Activated CD4-positive, alpha-beta memory T cell treated with anti-CD3 and anti-CD28 coated beads, Interleukin-2, amount 10 ng/mL, durations not matched to agents 7 days and 5 days (primary cell): Measurements from ENCODE around the gene PSMB9. TPM values are rescaled to one million over a fixed set of nuclear protein-coding genes. Genes with fewer than 3 reads are reported as not detected.

Experiments
- CTCF ChIA-PET: fragments of 350-600 bp; sonication (Branson Sonifier 250); formaldehyde crosslinking; loops from one replicate; lab custom pipeline; 2021; ENCODE audit warnings: antibody characterized with exemption, inconsistent platforms; lab: Charles Lee
- POLR2A ChIA-PET: fragments of 350-600 bp; sonication (Branson Sonifier 250); formaldehyde crosslinking; loops from one replicate; lab custom pipeline; 2021; ENCODE audit warnings: antibody characterized with exemption; lab: Charles Lee
- DNase-seq: peaks from one replicate; pipeline ENCODE4 v3.0.0-alpha.2; 2020
- H3K27ac Mint-ChIP-seq: one replicate; pipeline ENCODE4 v1.8.0; 2021; ENCODE audit warnings: mild to moderate bottlenecking, mixed read lengths
- H3K27me3 Mint-ChIP-seq: one replicate; pipeline ENCODE4 v1.8.0; 2021; ENCODE audit warnings: mixed read lengths
- H3K36me3 Mint-ChIP-seq: one replicate; pipeline ENCODE4 v1.8.0; 2021; ENCODE audit warnings: low read depth, mixed read lengths
- H3K4me1 Mint-ChIP-seq: one replicate; pipeline ENCODE4 v1.8.0; 2021; ENCODE audit warnings: mixed read lengths
- H3K4me3 Mint-ChIP-seq: one replicate; pipeline ENCODE4 v1.8.0; 2021; ENCODE audit warnings: mild to moderate bottlenecking, mixed read lengths
- H3K9me3 Mint-ChIP-seq: one replicate; pipeline ENCODE4 v1.8.0; 2021; ENCODE audit warnings: mixed read lengths
- total RNA-seq, 2 experiments: library from RNA; stranded (reverse); gene quantifications; one replicate each; pipeline ENCODE4 v1.2.3, GENCODE V29; 2021

Gene PSMB9
- total RNA-seq, 2 experiments from 2014 or later: 368 to 372 TPM

- H3K27ac Mint-ChIP-seq: peak overlapping the region; percentile 99
- no peaks in the 10 kb centered on the region for H3K9me3 Mint-ChIP-seq
- H3K4me3 Mint-ChIP-seq: peak overlapping the region; percentile 100
- ChIA-PET CTCF (interaction anchor here (1.0 to 3.3 kb wide), 4 partner anchors 9 to 133 kb away, joined by 3 to 29 read pairs (median 7); partner anchors contain the start of gene TAP2), POLR2A (interaction anchor here (0.6 to 3.7 kb wide), 6 partner anchors 8 to 651 kb away, joined by 3 to 80 read pairs (median 4); partner anchors contain the start of genes BRD2 and TAP2)
- DNase-seq: no peak
- peaks cover 60% of the 10 kb centered on the region for H3K4me1 Mint-ChIP-seq
- peaks cover 91% of the 10 kb centered on the region for H3K36me3 Mint-ChIP-seq
- H3K27me3 Mint-ChIP-seq: no peaks in the 10 kb centered on the region
These were observed 3.0 kb upstream of the PSMB9 start for GRCh38 chr6:32851025-32851424.

- peak overlapping the region; percentile 99 for H3K27ac Mint-ChIP-seq
- H3K4me1 Mint-ChIP-seq: peaks cover 60% of the 10 kb centered on the region
- H3K36me3 Mint-ChIP-seq: peaks cover 91% of the 10 kb centered on the region
- CTCF ChIA-PET: interaction anchor here (1.2 to 9.6 kb wide), 8 partner anchors 12 to 119 kb away, joined by 3 to 337 read pairs (median 20); partner anchors contain the start of genes HLA-DMA and TAP2
- no peaks in the 10 kb centered on the region for H3K27me3 Mint-ChIP-seq
- POLR2A ChIA-PET: interaction anchor here (0.7 to 9.4 kb wide), 14 partner anchors 12 to 724 kb away, joined by 3 to 1055 read pairs (median 4); partner anchors contain the start of genes ATF6B, BRD2, GPSM3 and HLA-DMB
- H3K9me3 Mint-ChIP-seq: no peaks in the 10 kb centered on the region
- DNase-seq: peak; percentile 52
- peak overlapping the region; percentile 100 for H3K4me3 Mint-ChIP-seq
These were observed 1.8 kb upstream of the PSMB9 start for GRCh38 chr6:32852018-32852843.

GRCh38 chr6:32852844-32853540 lies 1.0 kb upstream of the PSMB9 start:
- peaks cover 60% of the 10 kb centered on the region for H3K4me1 Mint-ChIP-seq
- H3K27me3 Mint-ChIP-seq: no peaks in the 10 kb centered on the region
- peak overlapping the region; percentile 100 for H3K4me3 Mint-ChIP-seq
- H3K27ac Mint-ChIP-seq: peak overlapping the region; percentile 99
- peak; percentile 53 for DNase-seq
- ChIA-PET POLR2A (interaction anchor here (0.7 to 9.4 kb wide), 23 partner anchors 11 to 1188 kb away, joined by 3 to 1055 read pairs (median 4); partner anchors contain the start of genes ATF6B, BRD2, GPANK1 and GPSM3), CTCF (interaction anchor here (0.6 to 9.6 kb wide), 16 partner anchors 8 to 396 kb away, joined by 3 to 337 read pairs (median 7); partner anchors contain the start of genes HLA-DMA, PSMB8, RING1 and TAP2)
- H3K36me3 Mint-ChIP-seq: peaks cover 91% of the 10 kb centered on the region
- H3K9me3 Mint-ChIP-seq: no peaks in the 10 kb centered on the region

- H3K27ac Mint-ChIP-seq: peak overlapping the region; percentile 99
- CTCF ChIA-PET: interaction anchor here (1.1 to 9.6 kb wide), 13 partner anchors 9 to 422 kb away, joined by 3 to 337 read pairs (median 11); partner anchors contain the start of genes BRD2, PSMB8 and TAP2
- no peaks in the 10 kb centered on the region for H3K9me3 Mint-ChIP-seq
- POLR2A ChIA-PET: interaction anchor here (0.8 to 9.4 kb wide), 18 partner anchors 10 to 1190 kb away, joined by 3 to 1055 read pairs (median 4); partner anchors contain the start of genes BRD2, GPANK1, HLA-DPB1 and PSMB8
- peaks cover 62% of the 10 kb centered on the region for H3K4me1 Mint-ChIP-seq
- DNase-seq: peak; percentile 69
- H3K27me3 Mint-ChIP-seq: no peaks in the 10 kb centered on the region
- H3K36me3 Mint-ChIP-seq: peaks cover 92% of the 10 kb centered on the region
- H3K4me3 Mint-ChIP-seq: peak overlapping the region; percentile 100
These were observed 585 bp downstream of the PSMB9 start for GRCh38 chr6:32854376-32855178.

- POLR2A ChIA-PET: interaction anchor here (0.8 to 9.4 kb wide), 11 partner anchors 9 to 728 kb away, joined by 3 to 1055 read pairs (median 6); partner anchors contain the start of genes ATF6B, BRD2, PSMB8 and TAP2
- H3K4me3 Mint-ChIP-seq: peak overlapping the region; percentile 100
- CTCF ChIA-PET: interaction anchor here (1.1 to 9.6 kb wide), 11 partner anchors 11 to 423 kb away, joined by 3 to 337 read pairs (median 7); partner anchors contain the start of genes PSMB8 and TAP2
- H3K4me1 Mint-ChIP-seq: peaks cover 57% of the 10 kb centered on the region
- H3K9me3 Mint-ChIP-seq: no peaks in the 10 kb centered on the region
- H3K36me3 Mint-ChIP-seq: peaks cover 90% of the 10 kb centered on the region
- no peak for DNase-seq
- H3K27me3 Mint-ChIP-seq: no peaks in the 10 kb centered on the region
- peak overlapping the region; percentile 99 for H3K27ac Mint-ChIP-seq
These were observed 1.6 kb downstream of the PSMB9 start for GRCh38 chr6:32855467-32856174.

- peak overlapping the region; percentile 100 for H3K4me3 Mint-ChIP-seq
- peaks cover 87% of the 10 kb centered on the region for H3K36me3 Mint-ChIP-seq
- ChIA-PET CTCF (interaction anchor here (1.1 to 9.6 kb wide), 7 partner anchors 11 to 128 kb away, joined by 3 to 337 read pairs (median 5); partner anchors contain the start of genes PSMB8 and TAP2), POLR2A (interaction anchor here (1.3 to 9.4 kb wide), 4 partner anchors 11 to 123 kb away, joined by 4 to 1055 read pairs (median 170); partner anchors contain the start of genes BRD2, PSMB8 and TAP2)
- peaks cover 48% of the 10 kb centered on the region for H3K4me1 Mint-ChIP-seq
- H3K9me3 Mint-ChIP-seq: no peaks in the 10 kb centered on the region
- no peak for DNase-seq
- H3K27ac Mint-ChIP-seq: peak overlapping the region; percentile 56
- no peaks in the 10 kb centered on the region for H3K27me3 Mint-ChIP-seq
These were observed 3.3 kb downstream of the PSMB9 start for GRCh38 chr6:32857156-32857891.

- ChIA-PET POLR2A (interaction anchor here (0.5 to 9.4 kb wide), 4 partner anchors 10 to 113 kb away, joined by 3 to 1055 read pairs (median 170); partner anchors contain the start of genes BRD2, PSMB8 and TAP2), CTCF (interaction anchor here (1.1 to 9.6 kb wide), 8 partner anchors 10 to 127 kb away, joined by 3 to 337 read pairs (median 4); partner anchors contain the start of genes PSMB8 and TAP2)
- no peak for DNase-seq
- no peaks in the 10 kb centered on the region for H3K27me3 Mint-ChIP-seq
- peaks cover 84% of the 10 kb centered on the region for H3K36me3 Mint-ChIP-seq
- H3K4me3 Mint-ChIP-seq: no peak overlapping the region
- H3K27ac Mint-ChIP-seq: peak overlapping the region; percentile 53
- H3K4me1 Mint-ChIP-seq: peaks cover 48% of the 10 kb centered on the region
- H3K9me3 Mint-ChIP-seq: no peaks in the 10 kb centered on the region
These were observed 4.2 kb downstream of the PSMB9 start for GRCh38 chr6:32858194-32858593.

GRCh38 chr6:32860674-32861073 lies 6.7 kb downstream of the PSMB9 start:
- ChIA-PET POLR2A (interaction anchor here (1.2 to 9.4 kb wide), 2 partner anchors 21 to 111 kb away, joined by 3 to 1055 read pairs; partner anchors contain the start of genes PSMB8 and TAP2), CTCF (interaction anchor here (8.0 to 9.6 kb wide), 2 partner anchors 8 to 21 kb away, joined by 95 to 337 read pairs; partner anchors contain the start of gene TAP2)
- Mint-ChIP-seq H3K4me1 (peaks cover 53% of the 10 kb centered on the region), H3K27ac (peak overlapping the region; percentile 9), H3K36me3 (peaks cover 72% of the 10 kb centered on the region), H3K4me3 (no peak overlapping the region), H3K27me3 (no peaks in the 10 kb centered on the region), H3K9me3 (no peaks in the 10 kb centered on the region)
- no peak for DNase-seq

- H3K27ac Mint-ChIP-seq: no peak overlapping the region
- DNase-seq: no peak
- H3K4me3 Mint-ChIP-seq: no peak overlapping the region
- no peaks in the 10 kb centered on the region for H3K9me3 Mint-ChIP-seq
- H3K27me3 Mint-ChIP-seq: no peaks in the 10 kb centered on the region
- peaks cover 54% of the 10 kb centered on the region for H3K4me1 Mint-ChIP-seq
- ChIA-PET CTCF (interaction anchor here (2.6 kb wide), 1 partner anchor 24 kb away, joined by 18 read pairs; the partner anchor contains the start of gene TAP2), POLR2A (interaction anchor here (2.6 to 3.6 kb wide), 2 partner anchors 8 to 18 kb away, joined by 10 to 22 read pairs; partner anchors contain the start of genes PSMB8, PSMB9 and TAP1)
- H3K36me3 Mint-ChIP-seq: peaks cover 57% of the 10 kb centered on the region
These were observed 8.7 kb downstream of the PSMB9 start for GRCh38 chr6:32862725-32863124.
